Activated CD4-positive, CD25-positive, alpha-beta regulatory T cell (primary cell): ENCODE data around the gene CUTA.
"Not testable (repeated sequence)": the region's sequence is repeated elsewhere in the genome, so short reads cannot be mapped to it uniquely, and the experiment has no call there.

ENCODE experiments used
- DNase-seq, 4 experiments: peaks; one replicate each; lab custom pipeline; 2025; lab: John Stamatoyannopoulos, UW

The CUTA gene

GRCh38 chr6:33405386-33405940 lies 12.4 kb downstream of the CUTA start:
- no peak for DNase-seq

DNA sequence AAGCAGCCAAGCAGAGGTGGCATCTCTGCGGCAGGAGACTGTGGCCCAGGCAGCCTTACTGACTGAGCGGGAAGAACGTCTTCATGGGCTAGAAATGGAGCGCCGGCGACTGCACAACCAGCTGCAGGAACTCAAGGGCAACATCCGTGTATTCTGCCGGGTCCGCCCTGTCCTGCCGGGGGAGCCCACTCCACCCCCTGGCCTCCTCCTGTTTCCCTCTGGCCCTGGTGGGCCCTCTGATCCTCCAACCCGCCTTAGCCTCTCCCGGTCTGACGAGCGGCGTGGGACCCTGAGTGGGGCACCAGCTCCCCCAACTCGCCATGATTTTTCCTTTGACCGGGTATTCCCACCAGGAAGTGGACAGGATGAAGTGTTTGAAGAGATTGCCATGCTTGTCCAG lies 13.0 kb downstream of the CUTA start:
- DNase-seq, result no peak

- not testable (repeated sequence) for DNase-seq
Observed at GRCh38 chr6:33399881-33400280, 18.0 kb downstream of the CUTA start.

- not testable (repeated sequence) for DNase-seq
Observed at GRCh38 chr6:33398601-33399000, 19.3 kb downstream of the CUTA start.

- DNase-seq, result no peak
Observed at GRCh38 chr6:33397541-33397940, 20.4 kb downstream of the CUTA start.

- no peak for DNase-seq
Observed at GRCh38 chr6:33392979-33393378, 24.9 kb downstream of the CUTA start.

GRCh38 chr6:33392595-33392948 lies 25.3 kb downstream of the CUTA start:
- DNase-seq, result no peak

GRCh38 chr6:33391922-33392594 lies 25.8 kb downstream of the CUTA start:
- DNase-seq, result no peak

DNA sequence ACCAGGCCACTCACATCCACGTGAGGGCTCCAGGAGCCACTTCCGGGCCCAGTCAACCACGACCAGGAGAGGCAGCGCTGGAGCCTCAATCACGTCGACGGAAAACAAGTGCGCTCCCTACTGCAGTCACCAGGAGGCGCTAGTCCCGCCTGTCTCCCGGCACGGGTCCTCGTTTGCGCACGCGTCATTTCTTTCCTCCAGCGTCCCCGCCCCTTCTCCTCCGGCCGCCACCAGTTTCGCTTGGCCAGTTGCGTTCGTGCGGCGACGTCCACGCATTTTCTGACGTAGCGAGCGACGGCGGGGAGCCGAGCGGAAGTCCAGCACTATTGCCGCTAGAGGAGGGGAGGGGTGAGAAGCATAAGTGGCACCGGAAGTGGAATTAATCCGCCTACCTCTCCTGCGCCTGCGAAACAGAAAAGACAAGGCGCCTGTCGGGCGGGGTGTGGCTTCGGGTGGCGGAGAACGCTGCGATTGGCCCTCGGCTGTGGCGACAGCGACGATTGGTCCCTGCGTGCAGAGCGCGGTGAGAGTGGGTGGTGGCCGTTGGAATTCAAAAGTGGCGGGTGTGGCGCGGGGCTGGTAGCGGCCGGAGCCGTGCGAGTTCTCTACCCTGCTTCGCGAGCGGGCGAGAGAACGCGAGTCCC lies 26.5 kb downstream of the CUTA start, which contains the start of gene KIFC1:
Gene KIFC1, plus strand, starts transcription at position 546 of the 644 bp plus-strand sequence. CDS start 163 bp downstream, outside the sequence.
- DNase-seq, result peak; percentile 99 to 100 (median 100)

DNA sequence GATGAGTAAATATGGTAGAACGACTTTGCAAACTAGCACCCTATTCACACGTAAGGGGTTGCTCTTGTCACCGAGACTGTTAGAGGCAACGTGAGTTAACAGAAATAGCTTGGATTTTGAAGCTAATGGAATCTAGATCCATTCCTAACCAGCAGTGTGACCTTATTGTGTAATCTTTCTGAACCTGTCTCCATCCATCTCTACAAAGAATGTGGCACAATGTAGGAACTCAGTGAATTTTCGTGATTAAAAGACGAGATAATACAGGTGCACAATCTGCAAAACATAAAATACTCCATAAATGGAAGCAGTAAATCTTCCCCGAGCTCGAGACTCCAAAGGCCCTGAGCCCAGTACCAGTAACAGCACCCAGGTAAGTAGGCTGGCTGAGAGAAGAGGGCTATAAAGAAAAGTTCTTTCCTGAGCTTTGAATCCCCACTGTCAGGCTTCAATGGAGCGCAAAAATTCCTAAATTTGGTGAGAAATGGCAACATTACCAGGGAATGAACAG lies 27.1 kb downstream of the CUTA start:
- DNase-seq, result no peak

DNA sequence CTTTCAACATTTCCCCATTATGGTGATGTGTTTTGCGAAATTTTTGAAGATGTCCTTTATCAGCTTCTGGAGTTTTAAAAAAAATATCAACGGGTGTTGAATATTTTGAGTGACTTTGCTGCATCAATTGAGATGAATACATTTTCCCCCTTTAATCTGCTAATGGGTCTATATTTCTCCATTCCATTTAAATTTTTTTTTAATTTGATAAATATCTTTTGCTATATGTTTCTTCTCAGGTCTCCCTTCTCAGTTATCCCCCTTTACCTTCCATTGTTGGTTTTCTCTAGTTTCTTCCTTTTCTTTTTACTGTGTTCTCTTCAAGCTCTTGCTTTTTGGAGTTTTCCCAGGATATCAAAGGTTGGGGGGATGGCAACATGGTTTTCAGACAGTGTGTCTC lies 27.7 kb downstream of the CUTA start:
- DNase-seq, result no peak

GRCh38 chr6:33384581-33385020 lies 33.3 kb downstream of the CUTA start:
- DNase-seq, result no peak

GRCh38 chr6:33383427-33384185 lies 34.3 kb downstream of the CUTA start:
- DNase-seq, result no peak

DNA sequence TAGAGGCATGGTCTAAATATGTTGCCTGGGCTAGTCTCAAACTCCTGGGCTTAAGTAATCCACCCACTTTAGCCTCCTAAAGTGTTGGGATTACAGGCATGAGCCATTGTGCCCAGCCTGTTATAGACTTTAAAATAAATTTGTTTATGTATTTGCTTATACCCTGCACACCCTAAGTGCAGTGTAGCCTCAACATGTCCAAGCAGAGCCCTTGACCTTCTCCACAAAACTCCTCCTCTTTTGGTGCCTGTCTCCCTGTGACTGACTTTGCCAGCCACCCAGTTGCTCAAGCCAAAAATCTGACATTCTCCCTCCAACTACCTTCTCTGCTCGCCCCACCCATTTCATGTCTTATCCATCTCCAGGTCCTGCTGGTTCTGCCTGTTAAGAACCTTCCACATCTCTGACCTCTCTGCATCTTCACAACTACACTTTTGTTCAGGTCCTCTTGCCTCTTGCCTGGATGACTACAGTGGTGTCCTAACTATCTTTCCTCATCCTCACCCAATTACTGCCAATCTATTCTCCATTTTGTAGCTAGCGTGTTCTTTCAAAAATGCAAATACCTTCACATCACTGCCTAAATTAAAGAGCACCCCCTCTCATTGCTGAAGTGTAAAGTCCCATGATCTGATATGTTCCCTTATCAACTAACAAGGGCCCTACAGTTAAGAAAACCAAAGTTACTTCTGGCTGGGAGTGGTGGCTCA lies 37.5 kb downstream of the CUTA start:
- DNase-seq, result no peak

DNA sequence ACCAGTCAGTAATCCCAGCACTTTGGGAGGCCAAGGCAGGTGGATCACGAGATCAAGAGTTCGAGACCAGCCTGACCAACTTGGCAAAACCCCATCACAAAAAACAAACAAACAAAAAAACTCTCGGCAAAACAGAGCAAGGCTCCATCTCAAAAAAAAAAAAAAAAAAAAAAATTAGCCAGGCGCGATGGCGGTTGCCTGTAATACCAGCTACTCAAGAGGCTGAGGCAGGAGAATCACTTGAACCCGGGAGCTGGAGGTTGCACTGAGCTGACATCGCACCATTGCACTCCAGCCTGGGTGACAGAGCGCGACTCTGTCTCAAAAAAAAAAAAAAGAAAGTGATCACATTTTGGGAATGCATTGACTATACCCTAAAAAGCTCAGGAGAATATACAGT lies 38.7 kb downstream of the CUTA start:
- not testable (repeated sequence) for DNase-seq

DNA sequence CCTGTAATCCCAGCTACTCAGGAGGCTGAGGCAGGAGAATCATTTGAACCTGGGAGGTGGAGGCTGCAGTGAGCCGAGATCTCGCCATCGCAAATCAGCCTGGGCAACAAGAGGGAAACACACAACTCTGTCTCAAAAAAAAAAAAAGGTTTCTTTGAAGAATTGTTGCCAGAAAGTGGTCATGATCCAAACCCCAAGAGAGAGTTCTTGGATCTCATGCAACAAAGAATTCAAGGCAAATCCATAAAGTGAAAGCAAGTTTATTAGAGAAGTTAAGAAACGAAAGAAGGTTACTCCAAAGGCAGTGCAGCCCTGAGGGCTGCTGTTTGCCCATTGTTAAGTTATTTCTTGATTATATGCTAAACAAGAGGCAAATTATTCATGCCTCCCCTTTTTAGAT lies 40.7 kb downstream of the CUTA start:
- no peak for DNase-seq

GRCh38 chr6:33375143-33375671 lies 42.7 kb downstream of the CUTA start:
- no peak for DNase-seq

DNA sequence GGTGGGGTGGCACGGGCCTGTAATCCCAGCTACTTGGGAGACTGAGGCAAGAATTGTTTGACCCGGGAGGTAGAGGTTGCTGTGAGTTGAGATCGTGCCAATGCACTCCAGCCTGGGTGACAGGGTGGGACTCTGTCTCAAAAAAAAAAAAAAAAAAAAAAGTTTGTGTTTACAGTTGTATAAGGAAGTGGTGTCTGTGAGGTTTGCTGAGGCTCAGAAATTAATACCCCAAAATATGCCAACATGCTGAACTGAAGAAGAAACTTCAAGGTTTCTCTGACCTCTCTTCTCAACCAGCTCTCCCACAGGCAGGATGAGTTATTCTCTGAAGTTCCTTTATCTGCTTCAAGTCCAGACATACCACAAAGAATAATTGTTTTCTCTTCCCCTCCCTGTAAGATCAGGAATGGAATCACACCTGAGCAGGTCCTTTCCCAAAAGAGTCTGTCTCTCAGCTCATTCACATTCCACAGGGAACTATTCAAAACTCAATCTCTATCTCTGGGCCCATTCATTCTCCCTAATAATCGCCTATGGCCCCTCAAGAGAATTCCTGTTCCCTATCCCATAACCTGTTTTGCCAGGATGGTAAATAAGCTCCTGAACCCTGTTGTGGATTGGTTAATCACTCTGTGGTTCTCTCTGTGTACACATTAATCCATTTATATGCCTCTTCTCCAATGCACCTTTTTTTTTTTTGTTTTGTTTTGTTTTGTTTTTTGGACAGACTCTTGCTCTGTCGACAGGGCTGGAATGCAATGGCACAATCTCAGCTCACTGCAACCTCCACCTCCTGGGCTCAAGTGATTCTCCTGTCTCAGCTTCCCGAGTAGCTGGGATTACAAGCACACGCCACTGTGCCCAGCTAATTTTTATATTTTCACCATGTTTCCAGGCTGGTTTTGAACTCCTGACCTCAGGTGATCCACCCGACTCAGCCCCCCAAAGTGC lies 43.7 kb downstream of the CUTA start:
- DNase-seq, result no peak

DNA sequence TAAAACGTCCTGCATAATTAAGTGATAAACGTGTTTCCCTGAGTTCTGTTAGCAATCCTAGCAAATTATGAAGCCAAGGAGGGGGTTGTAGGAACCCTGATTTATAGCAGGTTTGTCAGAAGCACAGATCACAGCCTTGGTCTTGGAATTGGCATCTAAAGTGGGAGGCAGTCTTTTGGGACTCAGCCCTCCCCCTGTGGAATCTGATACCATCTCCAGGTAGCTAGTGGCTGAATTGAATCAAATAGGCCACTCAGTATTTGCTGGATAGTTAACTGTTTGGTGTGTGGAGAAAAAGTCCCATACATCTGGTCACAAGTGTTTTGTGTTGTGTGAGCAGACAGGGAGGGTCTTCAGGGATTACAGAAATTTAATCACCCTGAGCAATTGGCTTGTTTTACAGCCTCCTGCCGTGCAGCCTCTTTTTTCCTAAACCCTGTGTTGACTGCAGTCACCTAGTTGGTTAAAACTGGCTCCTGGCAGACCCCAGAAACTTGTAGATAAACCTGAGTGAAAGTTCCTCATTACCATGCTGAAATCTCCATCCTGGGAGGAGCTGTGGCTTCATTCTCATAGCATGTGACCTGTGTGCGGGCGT lies 45.3 kb downstream of the CUTA start:
- DNase-seq, result no peak

DNA sequence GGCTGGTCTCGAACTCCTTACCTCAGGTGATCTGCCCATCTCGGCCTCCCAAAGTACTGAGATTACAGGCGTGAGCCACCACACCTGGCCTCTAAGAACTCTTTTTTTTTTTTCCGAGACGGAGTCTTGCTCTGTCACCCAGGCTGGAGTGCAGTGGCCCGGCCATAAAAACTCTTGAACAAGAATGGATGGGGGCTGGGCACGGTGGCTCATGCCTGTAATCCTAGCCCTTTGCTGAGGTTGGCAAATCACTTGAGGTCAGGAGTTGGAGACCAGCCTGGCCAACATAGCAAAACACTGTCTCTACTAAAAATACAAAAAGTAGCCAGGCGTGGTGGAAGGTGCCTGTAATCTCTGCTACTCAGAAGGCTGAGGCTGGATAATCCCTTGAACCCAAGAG lies 46.0 kb downstream of the CUTA start:
- DNase-seq, result not testable (repeated sequence)
